Measurements from ENCODE around the gene TIMP1. TPM values are rescaled to one million over a fixed set of nuclear protein-coding genes. Genes with fewer than 3 reads are reported as not detected.

The TIMP1 gene
- 248 and 302 TPM in 2 replicates for total RNA-seq

GRCh38 chrX:47581731-47582647, at the start of gene TIMP1:
TSS of gene TIMP1 (plus strand) at chrX:47582436. CDS start at chrX:47583416, 980 bp downstream.

GRCh38 chrX:47560934-47561658, 21.1 kb upstream of the TIMP1 start, which contains the start of gene ARAF:
TSS of gene ARAF (plus strand) at chrX:47561205. CDS start at chrX:47562968, 1,763 bp downstream.

GRCh38 chrX:47619486-47620302, 37.5 kb downstream of the TIMP1 start, which contains the start of gene SYN1:
TSS of gene SYN1 (minus strand) at chrX:47619857. CDS start at chrX:47619728, 129 bp downstream.

GRCh38 chrX:47629419-47630200, 47.4 kb downstream of the TIMP1 start, which contains the start of gene CFP:
TSS of gene CFP (minus strand) at chrX:47629930. CDS start at chrX:47629844, 86 bp downstream.

Other genes starting within 250 kb of the TIMP1 start
- gene ZNF157, start 211.9 kb upstream of the TIMP1 start, total RNA-seq = 0.14 TPM in 2 replicates
- gene ZNF41, start 99.2 kb upstream of the TIMP1 start, total RNA-seq = 3.9 and 7.4 TPM in 2 replicates
- gene ARAF, start 21.2 kb upstream of the TIMP1 start, total RNA-seq = 32.3 and 36.0 TPM in 2 replicates
- 0.33 and 0.63 TPM in 2 replicates for gene SYN1, start 37.4 kb downstream of the TIMP1 start, total RNA-seq
- gene CFP, start 47.5 kb downstream of the TIMP1 start, total RNA-seq = 0.21 TPM in 1 of 2 replicates, not detected in the other
- gene ELK1, start 68.1 kb downstream of the TIMP1 start, total RNA-seq = 30.1 and 30.2 TPM in 2 replicates
- 102 and 146 TPM in 2 replicates for gene UXT, start 76.7 kb downstream of the TIMP1 start, total RNA-seq